ENCODE measurements around the gene ABCA2.
A peak's percentile ranks its signal among the peaks of the same experiment; 100 is the strongest.

ABCA2 gene

GRCh38 chr9:136979769-136980587 lies 48.1 kb downstream of the ABCA2 start:
- no peak for DNase-seq

- DNase-seq = no peak
These were observed 49.0 kb downstream of the ABCA2 start for GRCh38 chr9:136978865-136979544.

- DNase-seq = peak; percentile 71 to 77
These were observed 49.8 kb downstream of the ABCA2 start for GRCh38 chr9:136978073-136978864.

- no peak for DNase-seq
These were observed 50.4 kb downstream of the ABCA2 start for GRCh38 chr9:136977649-136978072.

GRCh38 chr9:136977223-136977622 lies 50.8 kb downstream of the ABCA2 start, which contains the start of gene PTGDS:
Gene PTGDS (plus strand): TSS chr9:136977504. CDS start chr9:136977579, 75 bp downstream.
- DNase-seq = no peak

- peak; percentile 26 to 51 for DNase-seq
These were observed 52.4 kb downstream of the ABCA2 start for GRCh38 chr9:136975644-136976043.

GRCh38 chr9:136974817-136975535 lies 53.1 kb downstream of the ABCA2 start:
- DNase-seq = peak in 1 of 2 donors; percentile 28

- DNase-seq = no peak
These were observed 54.1 kb downstream of the ABCA2 start for GRCh38 chr9:136973618-136974617.

- DNase-seq = no peak
These were observed 55.3 kb downstream of the ABCA2 start for GRCh38 chr9:136972743-136973142.

- DNase-seq = no peak
These were observed 55.7 kb downstream of the ABCA2 start for GRCh38 chr9:136972335-136972734.

GRCh38 chr9:136971746-136972145 lies 56.3 kb downstream of the ABCA2 start:
- DNase-seq = no peak

- DNase-seq = no peak
These were observed 57.7 kb downstream of the ABCA2 start for GRCh38 chr9:136970361-136970760.

GRCh38 chr9:136969774-136970173 lies 58.3 kb downstream of the ABCA2 start:
- DNase-seq = no peak

GRCh38 chr9:136969150-136969549 lies 58.9 kb downstream of the ABCA2 start:
- no peak for DNase-seq

GRCh38 chr9:136968333-136969127 lies 59.5 kb downstream of the ABCA2 start:
- no peak for DNase-seq

- peak; percentile 46 to 74 for DNase-seq
These were observed 62.1 kb downstream of the ABCA2 start for GRCh38 chr9:136965771-136966484.

GRCh38 chr9:136964833-136965422 lies 63.1 kb downstream of the ABCA2 start:
- DNase-seq = no peak

- DNase-seq = no peak
These were observed 63.8 kb downstream of the ABCA2 start for GRCh38 chr9:136964171-136964689.

GRCh38 chr9:136963751-136964150 lies 64.3 kb downstream of the ABCA2 start:
- DNase-seq = no peak
